Neural crest cell (in vitro differentiated cells): ENCODE results near the gene TSBP1. TPM values are rescaled to one million over a fixed set of nuclear protein-coding genes. Genes with fewer than 3 reads are reported as not detected.

ENCODE experiments used
- DNase-seq: peaks from one replicate; pipeline ENCODE4 v3.0.0; 2021; ENCODE audit warnings: low read depth, mixed read lengths, low spot score
- H3K27ac Mint-ChIP-seq: one replicate; pipeline ENCODE4 v1.8.0; 2021; ENCODE audit warnings: mild to moderate bottlenecking, mixed read lengths; ENCODE audit not compliant: unreplicated experiment
- H3K27me3 Mint-ChIP-seq: 2 replicates; pipeline ENCODE4 v1.8.0; 2021; ENCODE audit warnings: low read depth, mild to moderate bottlenecking, mixed read lengths
- H3K36me3 Mint-ChIP-seq: 2 replicates; pipeline ENCODE4 v1.8.0; 2021; ENCODE audit warnings: low read depth, mild to moderate bottlenecking, mixed read lengths
- H3K4me1 Mint-ChIP-seq: 2 replicates; pipeline ENCODE4 v1.8.0; 2021; ENCODE audit warnings: mixed read lengths
- H3K4me3 Mint-ChIP-seq: one replicate; pipeline ENCODE4 v1.8.0; 2021; ENCODE audit warnings: mild to moderate bottlenecking, mixed read lengths
- H3K9me3 Mint-ChIP-seq: 2 replicates; pipeline ENCODE4 v1.8.0; 2021; ENCODE audit warnings: mixed read lengths
- CTCF ChIP-seq: fragments of 200-600 bp; sonication (generic); conservative IDR thresholded peaks from 2 replicates; pipeline ENCODE4 v1.5.0; 2021; ENCODE audit warnings: antibody characterized with exemption, mild to moderate bottlenecking
- long read RNA-seq: library from polyadenylated mRNA; unstranded; transcript quantifications from one replicate; pipeline ENCODE4 v2.0.0, GENCODE V29; 2020
- total RNA-seq: library from RNA; stranded (reverse); gene quantifications from 2 replicates; pipeline ENCODE4 v1.2.1, GENCODE V29; 2021

Gene TSBP1
- not detected in 2 replicates for total RNA-seq
- long read RNA-seq: 0 reads

GRCh38 chr6:32371803-32372202 lies at the start of gene TSBP1:
Gene TSBP1 (minus strand): TSS chr6:32371903. CDS start chr6:32371706, 197 bp downstream.
- Mint-ChIP-seq H3K27me3 (no peaks in the 10 kb centered on the region), H3K4me1 (no peaks in the 10 kb centered on the region), H3K9me3 (no peaks in the 10 kb centered on the region), H3K4me3 (no peak within 1 kb of the TSS), H3K36me3 (peaks cover 1% of the 10 kb centered on the region), H3K27ac (no peak within 1 kb of the TSS)
- TF ChIP-seq CTCF: no peak
- DNase-seq: no peak

- Mint-ChIP-seq H3K4me1 (peaks cover 9% of the 10 kb centered on the region), H3K9me3 (no peaks in the 10 kb centered on the region), H3K27ac (no peak overlapping the region), H3K4me3 (no peak overlapping the region), H3K36me3 (no peaks in the 10 kb centered on the region), H3K27me3 (peaks cover 68% of the 10 kb centered on the region)
- no peak for TF ChIP-seq CTCF
- DNase-seq: no peak
Observed at GRCh38 chr6:32416036-32416435, 44.3 kb upstream of the TSBP1 start.

- Mint-ChIP-seq H3K9me3 (no peaks in the 10 kb centered on the region), H3K27me3 (peaks cover 70% of the 10 kb centered on the region), H3K4me1 (peaks cover 9% of the 10 kb centered on the region), H3K36me3 (no peaks in the 10 kb centered on the region), H3K4me3 (no peak overlapping the region), H3K27ac (no peak overlapping the region)
- DNase-seq: peak; percentile 86
- peak; percentile 91 for TF ChIP-seq CTCF
Observed at GRCh38 chr6:32415521-32416019, 43.9 kb upstream of the TSBP1 start.

GRCh38 chr6:32413427-32414047 lies 41.8 kb upstream of the TSBP1 start:
- peaks cover 9% of the 10 kb centered on the region for H3K4me1 Mint-ChIP-seq
- no peaks in the 10 kb centered on the region for H3K36me3 Mint-ChIP-seq
- peaks cover 62% of the 10 kb centered on the region for H3K27me3 Mint-ChIP-seq
- H3K9me3 Mint-ChIP-seq: no peaks in the 10 kb centered on the region
- no peak overlapping the region for H3K4me3 Mint-ChIP-seq
- H3K27ac Mint-ChIP-seq: no peak overlapping the region
- TF ChIP-seq CTCF: peak; percentile 93
- peak; percentile 86 for DNase-seq

- H3K4me1 Mint-ChIP-seq: peaks cover 9% of the 10 kb centered on the region
- peaks cover 70% of the 10 kb centered on the region for H3K27me3 Mint-ChIP-seq
- H3K36me3 Mint-ChIP-seq: no peaks in the 10 kb centered on the region
- H3K27ac Mint-ChIP-seq: no peak overlapping the region
- no peak overlapping the region for H3K4me3 Mint-ChIP-seq
- H3K9me3 Mint-ChIP-seq: no peaks in the 10 kb centered on the region
- no peak for TF ChIP-seq CTCF
- DNase-seq: no peak
Observed at GRCh38 chr6:32411566-32412327, 40.0 kb upstream of the TSBP1 start.
